ENCODE measurements around the gene NUDCD2. TPM values are rescaled to one million over a fixed set of nuclear protein-coding genes. Genes with fewer than 3 reads are reported as not detected.

Gene NUDCD2
- polyA plus RNA-seq, 3 donors: 3.4 to 23.6 (median 22.0) TPM

- H3K9me3 Mint-ChIP-seq: no peaks in the 10 kb centered on the region
- H3K27me3 ChIP-seq (ENCODE audit: control insufficient read depth in 2 of 2, insufficient read depth in 2 of 2, low read length in 2 of 2): no peaks in the 10 kb centered on the region
- no peak overlapping the region for H3K4me3 ChIP-seq (replicated peaks in 1 of 3; ENCODE audit: low read depth in 2 of 3, low read length in 3 of 3)
- H3K36me3 ChIP-seq (replicated peaks in 1 of 2; ENCODE audit: control insufficient read depth in 1 of 2, insufficient read depth in 2 of 2, low read length in 2 of 2): peaks cover 48 to 86% of the 10 kb centered on the region in 2 donors
- no peaks in the 10 kb centered on the region for H3K79me2 ChIP-seq (ENCODE audit: insufficient read depth, low read length)
- H3K9ac ChIP-seq (ENCODE audit: insufficient read depth, low read length, poor library complexity, severe bottlenecking): no peak overlapping the region
- no peak for DNase-seq
- H3K27ac Mint-ChIP-seq: peak overlapping the region in 2 of 7 donors; percentile 25 to 37
- H3K4me2 ChIP-seq (replicated peaks; ENCODE audit: extremely low read depth, low read length, poor library complexity, severe bottlenecking): no peak overlapping the region
- no peak for TF ChIP-seq CTCF (IDR thresholded peaks at IDR 0.05)
- H3K27me3 Mint-ChIP-seq (ENCODE audit: low read depth in 3 of 3): peaks cover 0 to 1% (median 0%) of the 10 kb centered on the region in 3 donors
- H2AFZ ChIP-seq (ENCODE audit: insufficient read depth, low read depth, low read length, poor library complexity, severe bottlenecking): no peak overlapping the region
- H3K4me1 ChIP-seq (ENCODE audit: control insufficient read depth in 1 of 2, insufficient read depth in 2 of 2, low read length in 2 of 2): no peaks in the 10 kb centered on the region
- peaks cover 53 to 77% of the 10 kb centered on the region in 2 donors for H3K36me3 Mint-ChIP-seq
- H3K9me3 ChIP-seq (replicated peaks in 1 of 2; ENCODE audit: control insufficient read depth in 1 of 2, insufficient read depth in 1 of 2, low read length in 2 of 2): no peaks in the 10 kb centered on the region
- H3K27ac ChIP-seq (ENCODE audit: low read depth in 1 of 2, low read length in 2 of 2): no peak overlapping the region
- H3K4me3 Mint-ChIP-seq: no peak overlapping the region
- peaks cover 4% of the 10 kb centered on the region for H3K4me1 Mint-ChIP-seq
- WGBS (ENCODE audit: insufficient coverage): no CpG with 5 or more reads among the region's 1 CpG
- intact Hi-C loops (cut with micrococcal nuclease): no loop called here
- H4K20me1 ChIP-seq (ENCODE audit: insufficient read depth, low read length): no peaks in the 10 kb centered on the region
These were observed 19.0 kb upstream of the NUDCD2 start for GRCh38 chr5:163478982-163479271.

- Histone ChIP-seq H3K27me3 (ENCODE audit: control insufficient read depth in 2 of 2, insufficient read depth in 2 of 2, low read length in 2 of 2) (no peaks in the 10 kb centered on the region), H4K20me1 (ENCODE audit: insufficient read depth, low read length) (no peaks in the 10 kb centered on the region), H3K4me3 (replicated peaks in 1 of 3; ENCODE audit: low read depth in 2 of 3, low read length in 3 of 3) (no peak overlapping the region), H3K36me3 (replicated peaks in 1 of 2; ENCODE audit: control insufficient read depth in 1 of 2, insufficient read depth in 2 of 2, low read length in 2 of 2) (peaks cover 43 to 84% of the 10 kb centered on the region in 2 donors), H3K27ac (ENCODE audit: low read depth in 1 of 2, low read length in 2 of 2) (no peak overlapping the region), H3K4me1 (ENCODE audit: control insufficient read depth in 1 of 2, insufficient read depth in 2 of 2, low read length in 2 of 2) (no peaks in the 10 kb centered on the region), H3K79me2 (ENCODE audit: insufficient read depth, low read length) (no peaks in the 10 kb centered on the region), H3K9ac (ENCODE audit: insufficient read depth, low read length, poor library complexity, severe bottlenecking) (no peak overlapping the region), H3K9me3 (replicated peaks in 1 of 2; ENCODE audit: control insufficient read depth in 1 of 2, insufficient read depth in 1 of 2, low read length in 2 of 2) (no peaks in the 10 kb centered on the region), H3K4me2 (replicated peaks; ENCODE audit: extremely low read depth, low read length, poor library complexity, severe bottlenecking) (no peak overlapping the region), H2AFZ (ENCODE audit: insufficient read depth, low read depth, low read length, poor library complexity, severe bottlenecking) (no peak overlapping the region)
- intact Hi-C loops (cut with micrococcal nuclease): no loop called here
- H3K27ac Mint-ChIP-seq: peak overlapping the region in 1 of 7 donors; percentile 37
- H3K4me1 Mint-ChIP-seq: peaks cover 4% of the 10 kb centered on the region
- peaks cover 50 to 74% of the 10 kb centered on the region in 2 donors for H3K36me3 Mint-ChIP-seq
- H3K9me3 Mint-ChIP-seq: no peaks in the 10 kb centered on the region
- no peak for TF ChIP-seq CTCF (IDR thresholded peaks at IDR 0.05)
- peaks cover 0 to 1% (median 0%) of the 10 kb centered on the region in 3 donors for H3K27me3 Mint-ChIP-seq (ENCODE audit: low read depth in 3 of 3)
- DNase-seq: no peak
- WGBS (ENCODE audit: insufficient coverage): no CpG with 5 or more reads among the region's 2 CpGs
- H3K4me3 Mint-ChIP-seq: no peak overlapping the region
These were observed 18.5 kb upstream of the NUDCD2 start for GRCh38 chr5:163478126-163478981.

All from CD14-positive monocyte (primary cell).